Fibroblast of pulmonary artery (primary cell): ENCODE results near the gene RANBP17.
"Not testable (repeated sequence)": the region's sequence is repeated elsewhere in the genome, so short reads cannot be mapped to it uniquely, and the experiment has no call there.

Source experiments
- DNase-seq: peaks from one replicate; pipeline ENCODE4 v3.0.0-alpha.2; 2010; ENCODE audit warnings: low read depth
- H3K4me3 ChIP-seq: replicated peaks from 2 replicates; pipeline ENCODE4 v1.5.1; 2011; ENCODE audit warnings: low read depth, mild to moderate bottlenecking, control low read depth, low read length, moderate library complexity
- CTCF ChIP-seq: IDR thresholded peaks from 2 replicates; pipeline ENCODE4 v1.5.1; 2011; ENCODE audit warnings: mild to moderate bottlenecking, control low read depth, low read length, inconsistent platforms; ENCODE audit errors: missing control alignments

RANBP17 gene

GRCh38 chr5:171157276-171157675 lies 295.5 kb downstream of the RANBP17 start:
- H3K4me3 ChIP-seq, result no peak overlapping the region
- no peak for TF ChIP-seq CTCF
- peak; percentile 13 for DNase-seq

- no peak overlapping the region for H3K4me3 ChIP-seq
These were observed 296.0 kb downstream of the RANBP17 start for GRCh38 chr5:171157775-171158174.

GRCh38 chr5:171158581-171158980 lies 296.8 kb downstream of the RANBP17 start:
- DNase-seq, result no peak
- no peak overlapping the region for H3K4me3 ChIP-seq
- no peak for TF ChIP-seq CTCF

More at GRCh38 chr5:171157775-171158174, 296.0 kb downstream of the RANBP17 start:
- no peak for DNase-seq
- TF ChIP-seq CTCF, result no peak

- no peak for DNase-seq
- TF ChIP-seq CTCF, result no peak
- H3K4me3 ChIP-seq, result no peak overlapping the region
These were observed 300.3 kb downstream of the RANBP17 start for GRCh38 chr5:171162165-171162564.

GRCh38 chr5:171162596-171162995 lies 300.8 kb downstream of the RANBP17 start:
- peak; percentile 39 for DNase-seq
- H3K4me3 ChIP-seq, result no peak overlapping the region
- peak; percentile 60 for TF ChIP-seq CTCF

- no peak for TF ChIP-seq CTCF
- DNase-seq, result no peak
- H3K4me3 ChIP-seq, result no peak overlapping the region
These were observed 304.9 kb downstream of the RANBP17 start for GRCh38 chr5:171166766-171167165.

GRCh38 chr5:171168171-171168570 lies 306.4 kb downstream of the RANBP17 start:
- DNase-seq, result no peak
- H3K4me3 ChIP-seq, result no peak overlapping the region
- TF ChIP-seq CTCF, result no peak

- DNase-seq, H3K4me3 ChIP-seq: not testable (repeated sequence)
These were observed 313.1 kb downstream of the RANBP17 start for GRCh38 chr5:171174960-171175359.
